Activated CD8-positive, alpha-beta T cell treated with anti-CD3 and anti-CD28 coated beads for 36 hours (primary cell): ENCODE measurements around the gene BCCIP. TPM values are rescaled to one million over a fixed set of nuclear protein-coding genes. Genes with fewer than 3 reads are reported as not detected.

Experiments used
- ATAC-seq: fragments of 200-7000 bp; cut with Tn5 transposase; one replicate; pipeline ENCODE4 v1.10.0; 2021; ENCODE audit warnings: mild to moderate bottlenecking, moderate library complexity
- CTCF ChIA-PET: fragments of 350-600 bp; sonication (Branson Sonifier 250); formaldehyde crosslinking; loops from one replicate; lab custom pipeline; 2021; ENCODE audit warnings: antibody characterized with exemption; lab: Charles Lee
- POLR2A ChIA-PET: fragments of 350-600 bp; sonication (Branson Sonifier 250); formaldehyde crosslinking; loops from one replicate; lab custom pipeline; 2021; ENCODE audit warnings: antibody characterized with exemption; lab: Charles Lee
- DNase-seq: peaks from one replicate; pipeline ENCODE4 v3.0.0-alpha.2; 2020
- H3K27ac Mint-ChIP-seq: one replicate; pipeline ENCODE4 v1.8.0; 2021; ENCODE audit warnings: mild to moderate bottlenecking, mixed read lengths
- H3K27me3 Mint-ChIP-seq: one replicate; pipeline ENCODE4 v1.8.0; 2021; ENCODE audit warnings: mixed read lengths
- H3K36me3 Mint-ChIP-seq: one replicate; pipeline ENCODE4 v1.8.0; 2021; ENCODE audit warnings: low read depth, mixed read lengths
- H3K4me1 Mint-ChIP-seq: one replicate; pipeline ENCODE4 v1.8.0; 2021; ENCODE audit warnings: low read depth, mixed read lengths
- H3K4me3 Mint-ChIP-seq: one replicate; pipeline ENCODE4 v1.8.0; 2021; ENCODE audit warnings: mild to moderate bottlenecking, moderate library complexity, mixed read lengths
- H3K9me3 Mint-ChIP-seq: one replicate; pipeline ENCODE4 v1.8.0; 2021; ENCODE audit warnings: mixed read lengths
- CTCF ChIP-seq: fragments of 200-600 bp; IDR thresholded peaks from one replicate; pipeline ENCODE4 v1.8.0; 2022; ENCODE audit warnings: antibody characterized with exemption, mild to moderate bottlenecking
- intact Hi-C: fragments of 100-400 bp; cut with micrococcal nuclease; formaldehyde crosslinking; loops from one replicate; pipeline ENCODE4 v1.10.0; 2022
- total RNA-seq, 2 experiments: library from RNA; stranded (reverse); gene quantifications; one replicate each; pipeline ENCODE4 v1.2.3, GENCODE V29; 2021

The BCCIP gene
- total RNA-seq, 2 experiments from 2014 or later, result 113 to 117 TPM

GRCh38 chr10:125808047-125808446, 15.3 kb upstream of the BCCIP start:
- ATAC-seq, result no peak
- ChIA-PET POLR2A (no interaction called here), CTCF (no interaction called here)
- Mint-ChIP-seq H3K36me3 (peaks cover 18% of the 10 kb centered on the region), H3K9me3 (no peaks in the 10 kb centered on the region), H3K4me3 (no peak overlapping the region), H3K4me1 (no peaks in the 10 kb centered on the region), H3K27ac (no peak overlapping the region), H3K27me3 (no peaks in the 10 kb centered on the region)
- intact Hi-C loops, result no loop called here
- no peak for DNase-seq
- no peak for TF ChIP-seq CTCF

- ChIA-PET POLR2A (no interaction called here), CTCF (interaction anchor here (1.0 kb wide), 1 partner anchor 10 kb away, joined by 3 read pairs; no protein-coding TSS in a partner anchor)
- ATAC-seq (no peak), DNase-seq (no peak)
- Mint-ChIP-seq H3K27me3 (no peaks in the 10 kb centered on the region), H3K4me1 (no peaks in the 10 kb centered on the region), H3K36me3 (peaks cover 31% of the 10 kb centered on the region), H3K9me3 (no peaks in the 10 kb centered on the region), H3K4me3 (no peak overlapping the region), H3K27ac (no peak overlapping the region)
- TF ChIP-seq CTCF, result no peak
- intact Hi-C loops, result no loop called here
Observed at GRCh38 chr10:125811251-125811650, 12.1 kb upstream of the BCCIP start.

GRCh38 chr10:125812128-125812750, 11.1 kb upstream of the BCCIP start:
- Mint-ChIP-seq H3K27me3 (no peaks in the 10 kb centered on the region), H3K4me1 (no peaks in the 10 kb centered on the region), H3K27ac (no peak overlapping the region), H3K36me3 (peaks cover 31% of the 10 kb centered on the region), H3K4me3 (no peak overlapping the region), H3K9me3 (no peaks in the 10 kb centered on the region)
- intact Hi-C loops, result no loop called here
- POLR2A ChIA-PET, result no interaction called here
- ATAC-seq (no peak), DNase-seq (no peak)
- CTCF ChIA-PET, result no interaction called here
- TF ChIP-seq CTCF, result no peak

- Mint-ChIP-seq H3K36me3 (peaks cover 24% of the 10 kb centered on the region), H3K27me3 (no peaks in the 10 kb centered on the region), H3K9me3 (no peaks in the 10 kb centered on the region), H3K27ac (no peak overlapping the region), H3K4me1 (peaks cover 7% of the 10 kb centered on the region), H3K4me3 (no peak overlapping the region)
- no peak for TF ChIP-seq CTCF
- ATAC-seq (no peak), DNase-seq (no peak)
- POLR2A ChIA-PET, result no interaction called here
- intact Hi-C loops, result no loop called here
- CTCF ChIA-PET, result no interaction called here
Observed at GRCh38 chr10:125815764-125816163, 7.6 kb upstream of the BCCIP start.

GRCh38 chr10:125816548-125816947, 6.8 kb upstream of the BCCIP start:
- peaks cover 15% of the 10 kb centered on the region for H3K4me1 Mint-ChIP-seq
- H3K9me3 Mint-ChIP-seq, result no peaks in the 10 kb centered on the region
- H3K27ac Mint-ChIP-seq, result no peak overlapping the region
- CTCF ChIA-PET, result no interaction called here
- H3K36me3 Mint-ChIP-seq, result peaks cover 21% of the 10 kb centered on the region
- intact Hi-C loops, result no loop called here
- DNase-seq (no peak), ATAC-seq (no peak)
- no peaks in the 10 kb centered on the region for H3K27me3 Mint-ChIP-seq
- H3K4me3 Mint-ChIP-seq, result no peak overlapping the region
- POLR2A ChIA-PET, result interaction anchor here (1.3 kb wide), 1 partner anchor 11 kb away, joined by 3 read pairs; no protein-coding TSS in a partner anchor
- no peak for TF ChIP-seq CTCF
